ENCODE results near the gene PTTG1IP.

PTTG1IP gene

DNA sequence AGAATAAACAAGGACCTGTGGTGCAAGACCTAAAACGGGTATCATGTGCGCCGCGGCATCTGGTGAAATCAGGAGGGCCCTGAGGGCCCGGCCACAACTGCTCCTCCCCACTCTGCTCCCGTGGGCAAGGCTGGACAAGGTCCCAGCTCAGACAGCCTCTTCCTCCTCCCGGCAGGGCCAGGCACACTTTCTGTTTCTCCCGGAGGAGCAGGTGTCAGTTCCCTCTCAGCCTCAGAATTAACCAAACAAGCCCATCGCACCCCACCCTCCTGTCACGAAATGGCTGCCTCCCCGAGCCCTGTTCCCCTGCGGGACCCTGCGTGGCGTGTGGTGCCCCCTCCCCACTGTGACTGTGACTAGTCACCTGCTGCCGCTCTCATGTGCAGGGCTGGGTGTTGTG, 15.2 kb downstream of the PTTG1IP start:
- H3K4me2 ChIP-seq (ENCODE audit: low read length): no peak overlapping the region
- WGBS (ENCODE audit: extremely low coverage, insufficient coverage, insufficient read length): no CpG with 5 or more reads among the region's 15 CpGs

DNA sequence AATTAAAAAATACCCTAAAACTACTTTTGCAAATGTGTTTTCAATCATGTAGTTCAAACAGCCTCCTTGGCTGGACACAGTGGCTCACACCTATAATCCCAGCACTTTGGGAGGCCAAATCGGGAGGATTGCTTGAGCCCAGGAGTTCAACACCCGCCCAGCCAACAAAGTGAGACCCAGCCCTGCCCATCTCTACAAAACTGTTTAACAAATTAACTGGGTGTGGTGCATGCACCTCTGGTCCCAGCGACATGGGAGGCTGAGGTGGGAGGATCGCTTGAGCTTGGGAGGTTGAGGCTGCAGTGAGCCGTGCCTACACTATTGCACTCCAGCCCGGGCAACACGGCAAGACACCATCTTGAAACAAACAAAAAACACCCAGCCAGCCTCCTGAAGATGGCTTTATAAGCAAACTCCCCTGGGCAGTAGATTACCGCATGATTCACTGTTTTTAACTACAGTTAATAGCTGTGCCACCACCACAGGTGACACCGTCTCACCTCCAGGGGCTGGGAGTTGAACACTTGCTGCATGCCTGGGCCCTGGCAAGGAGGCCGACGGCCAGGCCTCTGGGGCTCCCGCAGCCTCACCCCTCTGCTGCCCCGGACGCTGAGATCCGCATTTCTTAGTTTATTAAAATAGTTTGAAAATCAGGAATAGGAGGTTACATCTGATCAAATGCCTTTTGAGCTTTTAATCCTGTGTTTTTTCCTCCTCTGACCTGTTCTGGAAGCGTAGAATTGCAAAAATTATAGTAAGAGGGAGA, 16.2 kb downstream of the PTTG1IP start:
- DNase-seq: no peak
- Histone ChIP-seq H3K79me1 (ENCODE audit: low read length) (no peaks in the 10 kb centered on the region), H2BK120ac (ENCODE audit: insufficient read depth, low read length, poor library complexity) (no peak overlapping the region), H4K12ac (ENCODE audit: low read depth, low read length) (no peak overlapping the region), H3K9ac (ENCODE audit: low read length) (no peak overlapping the region), H3K4me3 (ENCODE audit: low read depth, low read length) (no peak overlapping the region), H3K79me2 (ENCODE audit: control insufficient read depth, insufficient read depth, low read length, poor library complexity) (peaks cover 8% of the 10 kb centered on the region), H3K36me3 (ENCODE audit: control insufficient read depth in 1 of 2, insufficient read depth in 2 of 2, low read length in 2 of 2) (peaks cover 76 to 77% of the 10 kb centered on the region in 2 experiments), H3K4ac (ENCODE audit: low read depth, low read length) (peak overlapping the region; percentile 28), H2AK5ac (ENCODE audit: low read length) (no peak overlapping the region), H3K27ac (ENCODE audit: low read depth, low read length) (no peak overlapping the region), H4K91ac (ENCODE audit: low read depth, low read length) (no peak overlapping the region), H2AFZ (ENCODE audit: insufficient read depth, low read length, poor library complexity) (no peak overlapping the region), H3K14ac (ENCODE audit: low read length) (no peak overlapping the region), H3K4me1 (ENCODE audit: control insufficient read depth in 1 of 2, insufficient read depth in 2 of 2, low read length in 2 of 2) (no peaks in the 10 kb centered on the region), H3K18ac (ENCODE audit: low read length) (peak overlapping the region; percentile 42), H2BK5ac (ENCODE audit: low read depth, low read length, poor library complexity) (no peak overlapping the region), H2BK12ac (ENCODE audit: low read length) (no peak overlapping the region), H3K4me2 (ENCODE audit: low read length) (no peak overlapping the region), H3K27me3 (ENCODE audit: insufficient read depth, low read length) (no peaks in the 10 kb centered on the region), H3K9me3 (ENCODE audit: insufficient read depth, low read depth, low read length) (no peaks in the 10 kb centered on the region), H4K8ac (ENCODE audit: low read depth, low read length) (no peak overlapping the region), H3K23ac (ENCODE audit: low read length) (no peak overlapping the region)
- no CpG with 5 or more reads among the region's 16 CpGs for WGBS (ENCODE audit: extremely low coverage, insufficient coverage, insufficient read length)

More for the DNA sequence above, 15.2 kb downstream of the PTTG1IP start:
- H3K9me3 ChIP-seq (ENCODE audit: insufficient read depth, low read depth, low read length): no peaks in the 10 kb centered on the region
- no peak overlapping the region for H2BK5ac ChIP-seq (ENCODE audit: low read depth, low read length, poor library complexity)
- no peak overlapping the region for H2AFZ ChIP-seq (ENCODE audit: insufficient read depth, low read length, poor library complexity)
- peaks cover 74 to 76% of the 10 kb centered on the region in 2 experiments for H3K36me3 ChIP-seq (ENCODE audit: control insufficient read depth in 1 of 2, insufficient read depth in 2 of 2, low read length in 2 of 2)
- no peak overlapping the region for H2AK5ac ChIP-seq (ENCODE audit: low read length)
- H3K23ac ChIP-seq (ENCODE audit: low read length): no peak overlapping the region
- no peak overlapping the region for H3K9ac ChIP-seq (ENCODE audit: low read length)
- H3K27ac ChIP-seq (ENCODE audit: low read depth, low read length): no peak overlapping the region
- DNase-seq: peak in 1 of 2 donors; percentile 30
- H4K12ac ChIP-seq (ENCODE audit: low read depth, low read length): no peak overlapping the region
- no peak overlapping the region for H3K4me3 ChIP-seq (ENCODE audit: low read depth, low read length)
- peak overlapping the region; percentile 9 for H3K4ac ChIP-seq (ENCODE audit: low read depth, low read length)
- no peak overlapping the region for H2BK120ac ChIP-seq (ENCODE audit: insufficient read depth, low read length, poor library complexity)
- H4K91ac ChIP-seq (ENCODE audit: low read depth, low read length): no peak overlapping the region
- no peaks in the 10 kb centered on the region for H3K79me1 ChIP-seq (ENCODE audit: low read length)
- H4K8ac ChIP-seq (ENCODE audit: low read depth, low read length): no peak overlapping the region
- H3K79me2 ChIP-seq (ENCODE audit: control insufficient read depth, insufficient read depth, low read length, poor library complexity): peaks cover 12% of the 10 kb centered on the region
- peak overlapping the region; percentile 8 for H3K18ac ChIP-seq (ENCODE audit: low read length)
- no peak overlapping the region for H2BK12ac ChIP-seq (ENCODE audit: low read length)
- no peak overlapping the region for H3K14ac ChIP-seq (ENCODE audit: low read length)
- H3K27me3 ChIP-seq (ENCODE audit: insufficient read depth, low read length): no peaks in the 10 kb centered on the region
- no peaks in the 10 kb centered on the region for H3K4me1 ChIP-seq (ENCODE audit: control insufficient read depth in 1 of 2, insufficient read depth in 2 of 2, low read length in 2 of 2)

DNA sequence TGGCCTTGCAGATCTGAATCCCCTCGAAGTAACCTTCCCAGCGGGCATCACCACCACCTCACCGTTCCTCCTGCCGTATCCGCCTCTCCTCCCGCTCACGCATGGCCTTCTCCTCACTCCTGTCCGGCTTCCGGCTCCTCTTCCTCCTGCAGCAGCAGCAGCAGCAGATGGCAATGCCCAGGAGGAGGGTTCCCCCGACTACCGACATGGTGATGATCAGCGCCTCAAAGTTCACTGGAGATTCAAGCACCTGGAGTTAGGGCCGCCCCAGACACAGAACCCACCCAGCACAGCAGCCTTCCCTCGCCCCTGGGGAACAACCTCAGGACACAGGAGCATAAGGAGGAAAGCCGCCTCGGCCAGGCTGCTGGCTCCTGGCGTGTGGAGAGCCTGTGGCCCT, 17.4 kb downstream of the PTTG1IP start:
- Histone ChIP-seq H2BK5ac (ENCODE audit: low read depth, low read length, poor library complexity) (no peak overlapping the region), H3K9ac (ENCODE audit: low read length) (no peak overlapping the region), H3K18ac (ENCODE audit: low read length) (peak overlapping the region; percentile 21), H3K4me2 (ENCODE audit: low read length) (no peak overlapping the region), H3K36me3 (ENCODE audit: control insufficient read depth in 1 of 2, insufficient read depth in 2 of 2, low read length in 2 of 2) (peaks cover 69 to 71% of the 10 kb centered on the region in 2 experiments), H3K79me1 (ENCODE audit: low read length) (no peaks in the 10 kb centered on the region), H2AFZ (ENCODE audit: insufficient read depth, low read length, poor library complexity) (no peak overlapping the region), H3K4me3 (ENCODE audit: low read depth, low read length) (no peak overlapping the region), H2BK12ac (ENCODE audit: low read length) (no peak overlapping the region), H2AK5ac (ENCODE audit: low read length) (no peak overlapping the region), H3K23ac (ENCODE audit: low read length) (no peak overlapping the region), H3K14ac (ENCODE audit: low read length) (no peak overlapping the region), H4K8ac (ENCODE audit: low read depth, low read length) (no peak overlapping the region), H3K79me2 (ENCODE audit: control insufficient read depth, insufficient read depth, low read length, poor library complexity) (peaks cover under 1% of the 10 kb centered on the region), H4K91ac (ENCODE audit: low read depth, low read length) (no peak overlapping the region), H3K27ac (ENCODE audit: low read depth, low read length) (no peak overlapping the region), H4K12ac (ENCODE audit: low read depth, low read length) (no peak overlapping the region), H3K4ac (ENCODE audit: low read depth, low read length) (no peak overlapping the region), H2BK120ac (ENCODE audit: insufficient read depth, low read length, poor library complexity) (no peak overlapping the region), H3K9me3 (ENCODE audit: insufficient read depth, low read depth, low read length) (no peaks in the 10 kb centered on the region), H3K4me1 (ENCODE audit: control insufficient read depth in 1 of 2, insufficient read depth in 2 of 2, low read length in 2 of 2) (no peaks in the 10 kb centered on the region), H3K27me3 (ENCODE audit: insufficient read depth, low read length) (no peaks in the 10 kb centered on the region)
- DNase-seq: no peak
- no CpG with 5 or more reads among the region's 17 CpGs for WGBS (ENCODE audit: extremely low coverage, insufficient coverage, insufficient read length)

DNA sequence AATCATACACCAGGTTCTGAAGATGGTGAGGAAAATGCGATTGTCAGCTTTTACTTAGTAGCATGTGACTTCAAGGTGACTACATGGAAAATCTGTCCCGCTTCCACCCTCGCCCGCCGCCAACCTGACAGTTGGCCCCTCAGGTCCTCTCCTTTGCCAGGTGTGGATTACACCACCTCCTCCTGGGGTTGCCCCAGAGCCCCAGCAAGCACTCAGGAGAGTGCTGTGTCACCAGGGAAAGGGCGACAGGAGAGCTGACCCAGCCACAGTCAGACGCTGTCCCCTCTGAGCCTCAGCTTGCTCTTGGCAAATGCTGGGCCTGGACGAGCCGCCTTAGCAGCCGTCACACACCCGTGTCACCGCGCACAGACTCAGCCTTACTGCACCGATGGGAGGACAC, 17.9 kb downstream of the PTTG1IP start:
- Histone ChIP-seq H2AFZ (ENCODE audit: insufficient read depth, low read length, poor library complexity) (no peak overlapping the region), H3K23ac (ENCODE audit: low read length) (no peak overlapping the region), H2BK5ac (ENCODE audit: low read depth, low read length, poor library complexity) (no peak overlapping the region), H3K36me3 (ENCODE audit: control insufficient read depth in 1 of 2, insufficient read depth in 2 of 2, low read length in 2 of 2) (peaks cover 69 to 72% of the 10 kb centered on the region in 2 experiments), H3K18ac (ENCODE audit: low read length) (no peak overlapping the region), H2AK5ac (ENCODE audit: low read length) (no peak overlapping the region), H2BK12ac (ENCODE audit: low read length) (no peak overlapping the region), H3K9me3 (ENCODE audit: insufficient read depth, low read depth, low read length) (no peaks in the 10 kb centered on the region), H3K4me2 (ENCODE audit: low read length) (no peak overlapping the region), H3K4me1 (ENCODE audit: control insufficient read depth in 1 of 2, insufficient read depth in 2 of 2, low read length in 2 of 2) (no peaks in the 10 kb centered on the region), H3K79me2 (ENCODE audit: control insufficient read depth, insufficient read depth, low read length, poor library complexity) (no peaks in the 10 kb centered on the region), H3K9ac (ENCODE audit: low read length) (no peak overlapping the region), H3K14ac (ENCODE audit: low read length) (no peak overlapping the region), H3K79me1 (ENCODE audit: low read length) (no peaks in the 10 kb centered on the region), H3K27ac (ENCODE audit: low read depth, low read length) (no peak overlapping the region), H3K27me3 (ENCODE audit: insufficient read depth, low read length) (no peaks in the 10 kb centered on the region), H4K91ac (ENCODE audit: low read depth, low read length) (no peak overlapping the region), H4K8ac (ENCODE audit: low read depth, low read length) (no peak overlapping the region), H4K12ac (ENCODE audit: low read depth, low read length) (no peak overlapping the region), H3K4me3 (ENCODE audit: low read depth, low read length) (no peak overlapping the region), H2BK120ac (ENCODE audit: insufficient read depth, low read length, poor library complexity) (no peak overlapping the region), H3K4ac (ENCODE audit: low read depth, low read length) (no peak overlapping the region)
- WGBS (ENCODE audit: extremely low coverage, insufficient coverage, insufficient read length): no CpG with 5 or more reads among the region's 14 CpGs
- DNase-seq: no peak

Data from trophoblast cell (in vitro differentiated cells and primary cell).